Stimulated activated naive CD8-positive, alpha-beta T cell treated with anti-CD3 and anti-CD28 coated beads, Interleukin-15, Interleukin-2, amounts not matched to agents 100 U/mL and 50 U/mL, for 24 hours (primary cell): ENCODE results near the gene TTLL10.
A peak's percentile ranks its signal among the peaks of the same experiment; 100 is the strongest.

Experiments
- ATAC-seq: fragments of 150-1000 bp; cut with Tn5 transposase; one replicate; pipeline ENCODE4 v1.10.0; 2021
- DNase-seq: peaks from one replicate; pipeline ENCODE4 v3.0.0; 2021

The TTLL10 gene

GRCh38 chr1:1157914-1158710, 15.6 kb upstream of the TTLL10 start:
- peak; percentile 42 for DNase-seq
- peak; percentile 30 for ATAC-seq

- ATAC-seq (no peak), DNase-seq (no peak)
Measured at GRCh38 chr1:1160281-1160930, 13.3 kb upstream of the TTLL10 start.

- DNase-seq (no peak), ATAC-seq (no peak)
Measured at GRCh38 chr1:1161078-1161682, 12.5 kb upstream of the TTLL10 start.

GRCh38 chr1:1161683-1162079, 12.0 kb upstream of the TTLL10 start:
- no peak for ATAC-seq
- DNase-seq = no peak

GRCh38 chr1:1162597-1163537, 10.8 kb upstream of the TTLL10 start:
- DNase-seq (no peak), ATAC-seq (no peak)

GRCh38 chr1:1163538-1164070, 10.1 kb upstream of the TTLL10 start:
- DNase-seq (no peak), ATAC-seq (no peak)

- ATAC-seq = no peak
Measured at GRCh38 chr1:1164361-1164700, 9.3 kb upstream of the TTLL10 start.

GRCh38 chr1:1164701-1165451, 8.8 kb upstream of the TTLL10 start:
- no peak for ATAC-seq
- no peak for DNase-seq

More at GRCh38 chr1:1164361-1164700, 9.3 kb upstream of the TTLL10 start:
- DNase-seq = no peak

- ATAC-seq (no peak), DNase-seq (no peak)
Measured at GRCh38 chr1:1165485-1165884, 8.2 kb upstream of the TTLL10 start.

- no peak for ATAC-seq
- DNase-seq = no peak
Measured at GRCh38 chr1:1165900-1166421, 7.7 kb upstream of the TTLL10 start.

GRCh38 chr1:1166642-1167397, 6.9 kb upstream of the TTLL10 start:
- no peak for ATAC-seq
- DNase-seq = no peak

- DNase-seq = no peak
- ATAC-seq = no peak
Measured at GRCh38 chr1:1167398-1167821, 6.3 kb upstream of the TTLL10 start.

- ATAC-seq (no peak), DNase-seq (no peak)
Measured at GRCh38 chr1:1167841-1168450, 5.7 kb upstream of the TTLL10 start.

GRCh38 chr1:1168451-1169411, 4.9 kb upstream of the TTLL10 start:
- ATAC-seq = no peak
- no peak for DNase-seq

- no peak for DNase-seq
- ATAC-seq = no peak
Measured at GRCh38 chr1:1169429-1170214, 4.1 kb upstream of the TTLL10 start.

- no peak for DNase-seq
Measured at GRCh38 chr1:1170215-1171091, 3.2 kb upstream of the TTLL10 start.

GRCh38 chr1:1171161-1171545, 2.5 kb upstream of the TTLL10 start:
- no peak for ATAC-seq
- DNase-seq = no peak

More at GRCh38 chr1:1170215-1171091, 3.2 kb upstream of the TTLL10 start:
- ATAC-seq = no peak
